Endometrium (tissue), 2 donors: ENCODE results near the gene OR6A2.
"Not testable (repeated sequence)": the region's sequence is repeated elsewhere in the genome, so short reads cannot be mapped to it uniquely, and the experiment has no call there.

Source experiments
- FAIRE-seq: peaks from 2 replicates; lab custom pipeline; 2012; peaks lifted over from hg19 to GRCh38; lab: Jason Lieb, UNC
- donor health status: control.
- donor health status: control.

Gene OR6A2

DNA sequence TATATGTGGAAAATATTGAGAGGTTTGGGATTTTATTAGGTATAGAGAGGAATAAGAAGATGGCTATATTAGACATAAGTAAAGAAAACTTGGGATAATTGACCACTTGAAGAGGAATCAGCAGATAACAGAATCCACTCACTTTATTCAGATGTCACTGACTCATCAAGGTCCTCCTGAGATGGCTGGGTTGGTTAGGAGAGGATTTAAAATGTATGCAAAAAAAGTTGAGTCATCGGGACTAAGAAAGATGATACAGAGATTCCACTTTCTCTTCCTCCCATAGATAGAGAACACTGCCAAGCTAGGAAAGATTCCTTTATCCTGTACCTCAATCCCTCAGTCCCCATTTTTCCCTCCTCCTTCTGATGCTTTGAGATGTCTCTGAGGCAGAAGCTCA lies at the start of gene OR6A2:
Gene OR6A2 (minus strand): TSS at position 288 of the 400 bp plus-strand sequence. CDS start 3,981 bp downstream, outside the sequence.
- FAIRE-seq, result no peak

DNA sequence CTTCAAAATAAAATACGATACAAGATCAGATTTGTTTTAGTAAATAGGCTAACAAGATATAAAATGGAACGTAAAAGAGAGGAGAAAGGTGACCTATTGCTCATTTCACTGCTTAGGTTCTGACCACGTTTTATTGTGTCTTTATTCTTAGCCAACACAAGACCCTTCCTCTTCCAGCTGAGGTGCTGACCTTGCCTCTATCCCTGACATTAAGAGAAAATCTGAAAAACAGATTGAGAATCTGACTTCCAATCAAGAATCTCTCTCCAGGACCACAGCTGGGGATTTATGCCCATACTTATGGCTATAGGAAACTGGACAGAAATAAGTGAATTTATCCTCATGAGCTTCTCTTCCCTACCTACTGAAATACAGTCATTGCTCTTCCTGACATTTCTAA lies 45.9 kb upstream of the OR6A2 start, which contains the start of gene OR10A5:
Gene OR10A5 (plus strand): TSS at position 301 of the 400 bp plus-strand sequence. CDS start 0 bp downstream, at position 301.
- FAIRE-seq, result no peak

DNA sequence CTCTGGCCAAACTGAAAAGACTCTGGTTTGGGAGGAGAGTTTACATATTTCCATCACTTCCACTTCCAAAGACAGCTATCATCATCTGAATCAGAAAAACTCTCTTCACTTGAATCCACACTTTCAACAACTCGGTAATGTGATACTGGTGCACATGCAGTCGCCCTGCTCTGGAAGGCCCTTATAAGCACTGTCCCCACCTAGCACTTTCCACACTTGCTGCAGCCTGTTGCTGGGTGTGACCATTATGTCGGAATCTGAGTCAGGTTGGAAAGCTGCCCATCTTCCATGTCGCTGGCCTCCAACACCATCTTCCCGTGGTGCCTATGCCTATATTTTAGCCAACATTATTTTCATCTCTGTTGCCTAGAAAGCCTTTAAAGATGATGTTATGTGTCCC lies 44.9 kb upstream of the OR6A2 start:
- FAIRE-seq, result no peak

DNA sequence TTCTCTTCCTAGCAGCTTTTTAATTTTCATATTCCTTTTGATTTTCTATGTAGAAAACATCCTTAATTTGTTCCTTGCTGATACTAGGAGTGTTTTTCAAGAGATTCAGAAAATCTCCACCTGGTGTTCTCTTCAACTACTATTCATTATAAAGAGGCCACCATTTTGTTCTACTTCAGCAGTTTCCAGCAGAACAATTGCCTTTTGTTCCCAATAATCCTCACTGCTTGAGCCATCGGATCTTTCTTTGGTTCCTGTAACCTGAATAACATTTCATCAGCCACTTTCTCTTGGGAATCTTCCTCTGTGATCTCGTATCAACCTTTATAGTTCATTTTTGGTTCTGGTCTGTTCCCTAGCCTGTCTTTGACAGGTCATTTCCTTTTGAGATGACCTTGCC lies 44.2 kb upstream of the OR6A2 start:
- FAIRE-seq, result no peak

DNA sequence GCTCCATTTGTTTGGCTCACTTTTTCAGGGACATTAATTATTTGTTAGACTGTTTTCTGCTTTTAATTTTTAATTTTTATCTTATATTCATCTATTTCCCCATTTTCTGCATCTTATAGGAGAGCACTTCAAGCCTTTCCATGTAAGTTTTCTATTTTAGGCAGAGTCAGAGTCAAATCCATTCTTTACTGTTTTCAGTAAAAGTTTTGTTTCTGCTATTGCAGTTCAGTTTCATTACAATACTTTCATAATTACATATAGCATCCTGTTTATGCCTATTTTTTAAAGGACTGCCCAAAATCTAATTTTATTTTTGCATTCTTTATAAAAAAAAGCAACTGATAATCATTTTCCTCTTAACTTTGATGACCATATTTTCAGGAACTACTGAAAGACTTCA lies 42.2 kb upstream of the OR6A2 start:
- no peak for FAIRE-seq

DNA sequence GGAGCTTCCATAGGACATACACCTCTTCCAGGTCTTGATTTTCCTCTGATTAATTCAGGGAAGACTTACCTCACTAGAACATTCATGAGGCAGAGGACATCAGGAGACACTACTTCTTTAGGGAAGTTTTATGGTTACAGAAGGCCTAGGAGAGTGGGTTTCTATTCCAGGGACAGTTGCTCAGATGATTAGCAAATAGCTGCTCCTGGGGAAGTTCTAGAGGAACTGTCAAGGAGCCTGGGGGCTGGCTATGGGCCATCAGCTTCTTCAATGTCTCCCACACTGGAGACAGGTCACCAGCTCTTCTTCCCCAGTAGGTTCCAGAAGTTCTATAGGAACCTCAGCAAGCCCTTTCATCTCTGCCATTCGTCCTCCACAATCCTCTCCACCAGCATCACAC lies 34.5 kb upstream of the OR6A2 start:
- FAIRE-seq, result no peak

DNA sequence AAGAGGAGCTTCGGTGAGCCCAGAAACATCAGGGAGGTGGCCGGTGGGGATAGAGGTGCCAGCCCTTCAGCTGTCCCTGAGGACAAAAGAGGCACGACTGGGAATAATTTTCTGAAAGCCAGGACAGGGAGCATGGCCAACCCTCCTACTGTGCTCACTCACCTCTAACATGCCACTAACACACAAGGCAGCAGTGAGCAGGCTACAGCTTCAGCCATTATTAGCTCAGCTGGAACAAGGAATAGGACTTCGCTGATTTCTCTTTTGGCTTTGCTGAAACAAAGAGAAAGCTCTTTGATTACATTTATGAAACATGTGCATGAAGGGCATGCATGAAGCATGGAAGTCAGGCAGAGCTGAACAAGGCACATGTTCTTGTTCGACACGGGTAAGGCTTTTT lies 33.9 kb upstream of the OR6A2 start:
- no peak for FAIRE-seq

DNA sequence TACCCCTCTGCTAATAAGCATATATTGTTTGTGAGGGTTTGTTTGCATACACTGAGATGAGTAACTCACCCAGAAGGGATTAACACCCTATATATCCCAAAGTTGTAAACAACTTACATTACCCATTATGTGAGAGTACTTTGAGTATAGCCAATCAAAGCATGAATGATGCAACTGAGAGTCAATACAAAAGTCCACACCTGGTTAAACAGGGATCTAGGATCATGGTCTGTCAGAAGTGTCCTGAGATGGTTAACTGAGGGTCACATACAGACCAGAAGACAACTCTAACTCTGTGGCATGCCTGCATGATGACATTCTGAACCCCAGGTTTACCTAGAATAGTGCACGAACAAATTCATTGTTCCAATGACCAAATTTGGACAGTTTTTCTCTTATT lies 28.6 kb upstream of the OR6A2 start:
- no peak for FAIRE-seq

DNA sequence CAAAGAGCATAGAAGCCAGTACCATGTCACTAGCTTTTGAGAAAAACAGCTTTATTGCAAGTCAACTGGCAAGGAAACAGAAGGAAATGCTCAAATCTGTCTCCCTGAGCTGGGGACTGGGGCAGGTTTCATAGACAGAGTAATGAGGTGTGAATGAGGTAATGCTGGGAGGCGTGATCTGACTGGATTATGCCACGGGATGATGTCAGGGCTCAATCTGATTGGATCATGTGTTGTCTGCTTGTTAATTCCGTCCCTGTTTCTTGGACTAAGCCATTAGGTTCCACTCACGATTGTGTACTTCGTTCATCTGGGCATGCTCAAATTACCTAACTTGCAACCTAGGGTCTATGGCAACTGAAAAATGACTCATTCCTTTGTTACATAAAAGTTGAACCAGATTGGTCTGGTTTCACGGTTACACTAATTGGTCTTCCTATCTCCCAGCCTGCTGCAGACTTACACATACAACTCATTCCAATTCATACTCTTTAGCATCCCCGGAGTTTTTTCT lies 25.8 kb upstream of the OR6A2 start:
- FAIRE-seq, result no peak

DNA sequence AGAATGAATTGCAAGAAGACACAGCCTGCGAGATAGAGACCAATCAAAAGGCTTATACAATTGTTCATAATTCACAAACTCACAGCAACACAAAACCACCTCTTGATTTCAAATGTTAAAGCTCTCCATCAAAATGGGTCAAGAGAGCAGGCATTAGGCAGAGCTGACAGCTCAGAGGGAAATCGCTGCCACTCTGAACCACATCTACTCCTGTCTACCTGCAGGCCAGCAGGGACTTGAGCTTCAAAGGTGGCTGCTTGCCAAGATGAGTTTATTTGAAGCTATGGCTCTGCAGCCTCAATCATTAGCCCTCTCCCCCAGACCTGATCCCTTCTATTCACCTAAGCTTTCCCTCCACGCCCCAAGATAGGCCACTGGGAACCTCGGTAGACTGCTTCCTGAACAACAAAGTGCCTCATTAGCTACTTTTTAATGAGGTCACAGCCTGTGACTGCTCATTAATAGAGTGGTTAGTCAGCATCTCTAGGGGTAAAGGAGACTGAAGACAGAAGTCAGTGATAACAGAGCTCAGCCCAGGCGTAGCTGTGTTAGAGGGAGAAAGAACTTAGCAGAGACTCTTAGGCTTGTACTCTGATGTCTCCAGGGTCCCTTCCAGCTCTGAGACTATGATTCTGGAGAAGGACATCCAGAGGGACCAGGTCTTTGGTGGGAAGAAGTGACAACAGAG lies 24.8 kb upstream of the OR6A2 start:
- no peak for FAIRE-seq

DNA sequence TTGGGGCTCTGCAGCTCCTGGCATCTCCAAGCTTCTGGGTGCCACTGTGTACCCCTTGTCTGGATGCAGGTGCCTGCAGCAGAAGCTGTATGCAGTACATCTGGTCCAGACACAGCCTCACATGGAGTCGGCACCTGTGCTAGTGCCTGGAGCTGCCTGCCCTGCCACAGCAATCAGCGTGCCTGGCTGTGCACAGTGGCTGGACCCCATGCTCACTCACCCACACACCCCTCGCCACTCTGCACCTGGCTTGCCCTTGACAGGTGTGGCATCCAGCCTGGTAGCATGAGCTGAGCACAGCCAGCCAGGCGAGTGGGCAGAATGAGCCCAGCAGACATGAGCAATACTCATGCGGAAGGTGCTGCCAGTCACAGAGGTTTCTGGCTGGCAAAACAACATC lies 19.5 kb upstream of the OR6A2 start:
- no peak for FAIRE-seq

DNA sequence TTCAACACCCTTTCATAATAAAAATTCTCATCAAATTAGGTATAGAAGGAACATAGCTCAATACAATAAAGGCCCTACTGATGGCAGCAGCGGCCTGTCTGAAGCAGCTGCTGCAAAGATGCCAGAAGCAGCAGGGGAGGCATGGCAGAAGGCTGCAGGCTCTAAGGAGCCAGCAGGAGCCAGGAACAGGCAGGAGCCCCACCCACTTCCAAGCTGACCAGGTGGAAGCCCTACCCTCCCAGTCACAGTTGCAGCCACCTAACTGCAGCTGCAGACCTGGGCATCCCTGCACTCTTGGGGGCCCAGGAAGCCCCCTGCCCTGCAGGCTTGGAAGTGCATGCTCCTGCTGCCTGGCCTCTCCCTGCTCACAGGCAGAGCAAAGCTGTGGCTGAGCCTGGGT lies 18.2 kb upstream of the OR6A2 start:
- no peak for FAIRE-seq

DNA sequence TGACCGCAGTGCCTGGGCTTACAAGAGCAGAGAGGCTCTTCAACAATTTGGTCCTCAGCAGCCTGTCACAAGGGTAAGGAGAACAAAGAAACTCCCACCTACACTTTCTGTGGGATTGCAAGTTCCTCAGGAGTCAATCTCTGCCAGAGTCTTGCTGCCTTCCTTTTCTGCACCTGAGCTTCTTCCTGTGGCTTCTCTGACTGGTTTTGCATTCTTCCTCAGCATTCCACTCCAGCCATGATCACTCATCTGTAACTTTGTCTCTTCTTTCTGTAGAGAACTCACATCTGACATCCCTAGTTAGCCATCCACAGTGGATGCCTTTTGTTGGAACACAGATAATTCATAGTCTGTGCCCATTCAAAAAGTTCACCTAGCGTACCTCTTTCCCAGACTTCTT lies 14.2 kb upstream of the OR6A2 start:
- no peak for FAIRE-seq

DNA sequence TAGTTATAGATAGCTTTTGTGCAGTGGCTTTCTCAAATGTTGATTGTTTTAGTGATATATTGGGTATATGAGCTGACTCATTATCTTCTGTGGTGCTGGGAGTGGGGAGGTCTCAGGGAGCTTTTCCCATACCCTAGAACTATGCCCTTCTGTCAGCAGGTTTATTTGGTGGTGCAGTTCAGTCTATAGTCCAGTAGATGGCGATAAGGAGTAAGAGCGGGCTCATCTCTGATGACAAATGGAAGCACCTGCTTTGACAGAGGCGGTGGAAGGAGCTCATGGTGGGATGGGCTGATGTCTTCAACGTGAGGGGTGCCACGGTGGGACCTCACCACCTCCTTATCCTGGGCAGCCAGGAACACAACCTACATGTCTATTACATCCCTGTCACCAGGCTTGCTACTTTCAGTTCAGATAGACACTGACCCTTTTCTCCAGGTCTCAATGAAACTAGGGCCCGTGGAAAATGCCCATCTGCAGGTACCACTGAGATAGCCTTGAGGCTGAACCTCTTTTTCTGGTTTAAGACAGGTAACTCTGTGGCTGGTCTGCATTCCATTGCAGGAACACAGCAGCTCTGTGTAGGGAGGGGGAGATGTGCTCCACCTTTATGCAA lies 13.0 kb upstream of the OR6A2 start:
- FAIRE-seq, result no peak

DNA sequence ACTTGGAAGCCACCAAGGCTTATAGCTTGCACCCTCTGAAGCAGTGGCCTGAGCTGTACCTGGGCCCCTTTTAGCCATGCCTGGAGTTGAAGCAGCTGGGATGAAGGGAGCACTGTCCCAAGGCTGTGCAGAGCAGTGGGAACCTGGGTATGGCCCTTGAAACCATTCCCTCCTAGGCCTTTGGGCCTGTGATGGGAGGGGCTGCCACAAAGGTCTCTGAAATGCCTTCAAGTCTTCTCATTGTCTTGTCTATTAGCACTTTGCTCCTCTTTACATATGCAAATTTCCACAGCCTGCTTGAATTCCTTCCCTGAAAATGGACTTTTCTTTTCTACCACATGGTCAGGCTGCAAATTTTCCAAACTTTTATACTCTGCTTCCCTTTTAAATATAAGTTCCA lies 1.6 kb upstream of the OR6A2 start:
- not testable (repeated sequence) for FAIRE-seq

DNA sequence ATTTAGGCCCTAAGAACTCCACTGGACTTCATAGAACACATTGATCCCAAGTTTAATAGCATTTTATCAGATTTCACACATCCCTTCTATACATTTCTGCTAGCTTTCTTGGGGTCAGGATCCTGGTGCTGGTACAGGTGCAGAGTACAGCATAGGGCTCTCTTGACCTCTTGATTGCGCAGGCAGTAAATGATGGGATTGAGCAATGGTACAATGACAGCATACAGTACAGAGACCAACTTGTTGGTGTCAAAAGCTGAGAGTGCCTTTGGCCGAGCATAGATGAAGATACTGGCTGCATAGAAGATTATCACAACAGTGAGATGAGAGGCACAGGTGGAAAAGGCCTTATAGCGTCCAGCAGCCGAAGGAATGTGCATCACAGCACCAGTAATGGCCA lies 4.8 kb downstream of the OR6A2 start:
- no peak for FAIRE-seq

DNA sequence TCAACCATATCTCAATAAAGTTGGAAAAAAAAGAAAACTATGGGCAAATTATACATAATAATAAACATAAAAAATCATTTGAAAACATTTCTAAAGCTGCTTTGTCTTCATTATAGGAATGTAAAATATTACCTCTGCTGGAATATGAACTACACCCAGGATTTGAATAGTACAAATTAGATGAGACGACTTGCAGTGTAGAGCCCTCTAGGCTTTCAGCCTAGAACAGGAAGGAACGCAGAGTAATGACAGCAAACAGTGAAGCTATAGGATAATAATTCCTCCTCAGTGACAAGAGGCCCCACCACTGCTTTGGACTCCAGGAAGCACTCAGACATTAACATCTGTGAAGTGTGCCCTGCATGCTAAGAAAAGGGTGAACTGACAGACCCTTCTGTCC lies 8.9 kb downstream of the OR6A2 start:
- no peak for FAIRE-seq

DNA sequence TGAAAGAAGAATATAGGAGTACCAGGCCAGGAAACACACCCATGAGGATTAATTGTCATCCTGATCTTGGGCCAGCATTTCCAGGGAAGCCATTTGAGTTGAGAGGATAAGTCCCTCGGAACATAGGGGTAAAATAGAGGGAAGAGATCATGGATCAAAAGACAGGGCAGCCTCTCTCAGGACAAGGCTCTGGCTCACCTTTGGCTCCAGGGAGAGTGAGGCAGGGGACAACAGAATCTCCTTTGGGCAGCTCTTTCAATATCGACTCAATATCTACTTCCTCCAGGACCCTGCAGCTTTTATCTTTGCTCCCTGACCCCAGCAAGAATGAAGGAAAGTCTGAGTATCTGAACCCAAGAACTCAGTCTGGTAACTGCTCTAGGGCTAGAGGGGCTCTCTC lies 16.8 kb downstream of the OR6A2 start, which contains the start of gene OR2AG1:
Gene OR2AG1 (plus strand): TSS at position 301 of the 400 bp plus-strand sequence. CDS start 2,018 bp downstream, outside the sequence.
- FAIRE-seq, result no peak

DNA sequence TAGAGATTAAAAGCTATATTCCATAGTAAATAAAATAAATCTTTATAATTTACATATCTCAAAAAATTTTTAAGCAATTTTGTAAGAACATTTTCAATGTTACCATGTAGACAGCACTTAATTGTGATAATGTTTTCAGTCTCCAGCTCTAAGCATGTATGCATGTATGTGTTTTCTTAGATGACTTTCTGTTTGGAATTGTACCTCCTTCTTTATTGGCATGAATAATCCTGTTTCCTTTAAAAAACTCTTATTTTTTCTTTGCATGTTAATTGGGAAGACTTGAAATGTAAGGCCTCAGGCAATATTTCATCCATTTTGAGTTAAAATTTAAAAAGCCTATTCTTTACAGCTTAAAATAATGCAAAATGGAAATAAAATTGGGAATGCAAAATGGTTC lies 18.7 kb downstream of the OR6A2 start:
- FAIRE-seq, result no peak

DNA sequence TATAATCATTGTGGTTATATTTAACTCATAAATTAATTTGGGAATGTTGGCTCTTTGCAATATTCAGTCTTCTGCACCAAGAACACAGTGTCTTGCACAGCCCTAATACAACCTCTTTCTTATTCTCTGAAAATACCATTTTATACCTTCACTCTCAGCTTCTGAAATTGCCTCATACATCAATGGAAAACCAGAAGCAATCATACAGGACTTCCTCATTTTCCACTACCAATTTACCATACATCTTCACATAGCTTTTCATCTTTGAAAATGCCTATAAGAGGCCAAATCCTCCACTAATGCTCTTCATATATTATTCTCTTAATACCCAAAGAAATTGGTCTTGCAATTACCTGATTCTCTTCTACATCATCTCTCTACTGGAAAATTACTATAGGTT lies 21.0 kb downstream of the OR6A2 start:
- no peak for FAIRE-seq

DNA sequence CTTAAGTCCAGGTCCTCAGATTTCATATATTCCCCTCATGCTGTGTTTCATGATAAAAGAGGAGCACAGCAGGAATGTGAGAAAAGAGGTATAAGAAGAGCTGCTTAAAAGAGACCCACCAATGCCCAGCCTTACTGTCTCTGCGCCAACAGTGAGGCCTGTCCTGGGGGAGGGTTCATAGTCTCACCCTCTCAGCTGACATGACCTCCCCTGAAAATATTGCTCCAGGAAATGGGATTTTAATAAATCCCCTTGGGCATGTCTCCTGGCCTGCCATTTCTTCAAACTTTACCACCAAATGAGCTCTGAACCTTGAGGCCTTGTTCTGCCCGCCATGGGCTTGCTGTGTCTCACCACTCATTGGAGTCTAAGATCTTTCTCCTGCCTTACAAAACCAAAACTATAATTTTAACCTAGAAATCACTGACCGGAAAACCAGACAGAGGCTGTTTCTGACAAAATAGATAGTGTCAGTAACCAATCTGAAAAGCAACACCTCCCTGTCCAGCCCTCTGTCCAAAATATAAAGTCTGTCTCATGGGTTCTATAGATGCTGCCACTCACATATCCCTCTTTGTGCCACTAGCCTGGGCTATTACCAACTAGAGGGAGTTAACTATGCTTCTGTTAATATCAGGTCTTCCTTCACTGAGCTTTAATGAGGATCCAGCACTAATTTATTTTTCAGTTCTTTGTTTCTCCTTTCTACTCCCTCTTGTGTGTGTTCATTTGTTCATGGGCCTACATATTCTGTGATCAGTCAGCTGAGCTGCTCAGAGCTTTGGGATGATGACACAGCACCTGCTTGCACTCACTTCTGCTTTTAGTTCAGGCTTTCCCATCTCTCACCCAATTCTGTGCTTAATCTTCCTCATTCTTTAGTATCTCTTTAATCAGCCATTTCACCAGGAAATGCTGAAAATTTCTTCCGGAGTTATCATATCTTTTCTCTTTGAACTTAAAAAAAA lies 27.3 kb downstream of the OR6A2 start, which contains the start of gene OR2AG2:
Gene OR2AG2 (minus strand): TSS at position 51 of the 968 bp plus-strand sequence. CDS start 3,019 bp downstream, outside the sequence.
- no peak for FAIRE-seq

DNA sequence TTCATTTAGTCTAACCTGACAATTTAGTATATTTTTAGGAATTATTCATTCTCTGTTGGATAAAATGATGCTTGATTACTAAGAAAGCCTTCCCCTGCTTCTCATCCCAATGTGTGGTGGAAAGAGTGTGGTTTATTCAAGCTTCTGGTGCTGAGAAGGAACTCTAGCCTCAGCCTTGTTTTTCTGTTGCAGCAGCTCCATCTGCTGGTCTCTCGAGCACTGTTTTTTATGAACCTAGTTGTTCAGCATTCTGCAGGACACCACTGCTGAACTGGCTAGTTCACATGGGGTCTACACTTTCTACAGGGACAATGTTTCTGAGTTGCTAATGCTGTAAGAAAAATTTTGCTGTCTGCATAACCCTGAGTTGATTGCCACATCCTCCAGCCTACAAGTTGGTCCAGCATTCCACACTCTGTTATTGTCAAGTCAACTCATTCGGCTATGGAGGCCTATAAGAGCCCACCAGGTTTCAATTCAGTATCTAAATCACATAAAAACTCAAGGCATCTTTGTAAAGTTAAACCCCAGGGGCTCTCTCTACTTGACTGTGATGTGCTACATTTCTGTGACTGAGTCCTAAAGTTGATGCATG lies 42.0 kb downstream of the OR6A2 start:
- FAIRE-seq, result no peak
